Activated CD4-positive, CD25-positive, alpha-beta regulatory T cell treated with anti-CD3 and anti-CD28 coated beads, Interleukin-2, amount 50 U/mL, for 24 hours (primary cell): ENCODE data around the gene TMC2.

Experiments used
- ATAC-seq, 2 donors: fragments of 150-1000 bp; cut with Tn5 transposase; one replicate each; pipeline ENCODE4 v1.10.0; 2021; ENCODE audit warnings: mild to moderate bottlenecking in 1 of 2, moderate library complexity in 1 of 2

TMC2 gene

DNA sequence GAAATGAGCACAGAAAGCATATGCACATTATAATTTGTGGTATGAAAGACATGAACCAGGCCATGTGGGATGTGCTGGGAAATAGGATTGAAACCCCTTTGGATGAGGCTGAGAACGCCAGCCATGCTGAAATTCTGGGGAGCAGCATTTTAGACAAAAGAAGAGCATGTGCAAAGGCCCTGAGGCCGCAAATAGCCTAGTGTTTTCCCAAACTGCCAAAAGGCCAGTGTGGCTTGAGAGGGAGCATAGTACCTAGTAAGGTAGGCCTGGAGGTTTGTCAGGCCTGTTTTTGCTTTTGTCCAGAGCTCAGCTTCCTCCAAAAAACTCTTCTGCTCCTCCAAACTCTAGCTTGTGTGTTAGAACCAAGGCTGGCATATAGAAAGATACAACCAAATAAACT lies 58.7 kb downstream of the TMC2 start:
- ATAC-seq: no peak

DNA sequence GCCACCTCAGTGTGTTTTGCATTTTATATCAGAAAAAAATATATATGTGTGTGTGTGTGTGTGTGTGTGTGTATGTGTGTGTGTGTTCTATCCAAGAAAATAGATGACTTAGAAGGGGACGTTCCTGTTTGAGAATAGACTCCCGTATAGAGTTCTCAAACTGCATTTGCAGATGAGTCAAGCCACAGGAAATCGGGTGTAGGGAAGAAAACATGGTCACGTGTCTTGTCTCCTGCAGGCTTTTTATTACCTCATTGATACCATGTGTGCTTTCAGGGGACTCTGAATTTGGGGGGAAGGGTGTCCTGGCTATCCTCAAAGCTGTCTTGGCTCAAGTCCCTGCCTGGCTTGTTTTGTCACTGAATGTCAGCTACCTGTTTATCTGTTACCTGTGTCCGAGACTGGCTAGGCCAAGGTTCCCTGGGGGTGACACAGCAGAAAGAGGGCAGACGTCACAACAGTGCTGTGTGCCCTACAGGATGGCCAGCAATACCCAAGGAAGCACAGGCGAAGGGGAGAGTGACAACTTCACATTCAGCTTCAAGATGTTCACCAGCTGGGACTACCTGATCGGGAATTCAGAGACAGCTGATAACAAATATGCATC lies 60.4 kb downstream of the TMC2 start:
- no peak for ATAC-seq

DNA sequence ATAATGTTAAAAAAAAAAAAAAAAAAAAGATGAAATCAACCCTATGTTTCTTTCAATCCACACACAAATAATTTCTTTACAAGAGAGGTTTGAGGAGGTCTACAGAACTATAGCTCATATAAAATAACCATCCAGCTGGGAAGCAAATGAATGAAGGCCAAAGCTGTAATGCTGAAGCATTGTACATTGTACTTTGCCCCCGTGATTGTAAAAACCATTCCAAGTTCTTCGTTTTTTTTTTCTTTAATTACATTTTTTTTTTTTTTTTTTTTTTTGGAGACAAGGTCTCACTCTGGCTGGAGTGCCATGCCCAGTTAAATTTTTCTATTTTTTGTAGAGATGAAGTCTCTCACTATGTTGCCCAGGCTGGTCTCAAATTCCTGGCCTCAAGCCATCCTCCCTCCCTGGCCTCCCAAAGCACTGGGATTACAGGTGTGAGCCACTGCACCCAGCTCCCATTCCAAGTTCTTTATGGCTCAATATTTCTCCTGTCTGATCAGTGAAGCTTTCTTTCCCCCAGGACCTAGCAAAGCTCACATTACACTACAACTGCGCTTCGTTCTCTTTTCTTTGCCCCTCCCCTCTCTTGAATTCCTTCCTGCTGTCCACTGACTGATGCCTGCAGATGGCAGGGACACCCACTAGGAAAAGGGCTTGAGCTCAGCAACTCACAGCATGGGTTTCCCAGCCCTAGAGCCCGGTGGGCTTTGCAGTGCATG lies 63.1 kb downstream of the TMC2 start:
- ATAC-seq: no peak

DNA sequence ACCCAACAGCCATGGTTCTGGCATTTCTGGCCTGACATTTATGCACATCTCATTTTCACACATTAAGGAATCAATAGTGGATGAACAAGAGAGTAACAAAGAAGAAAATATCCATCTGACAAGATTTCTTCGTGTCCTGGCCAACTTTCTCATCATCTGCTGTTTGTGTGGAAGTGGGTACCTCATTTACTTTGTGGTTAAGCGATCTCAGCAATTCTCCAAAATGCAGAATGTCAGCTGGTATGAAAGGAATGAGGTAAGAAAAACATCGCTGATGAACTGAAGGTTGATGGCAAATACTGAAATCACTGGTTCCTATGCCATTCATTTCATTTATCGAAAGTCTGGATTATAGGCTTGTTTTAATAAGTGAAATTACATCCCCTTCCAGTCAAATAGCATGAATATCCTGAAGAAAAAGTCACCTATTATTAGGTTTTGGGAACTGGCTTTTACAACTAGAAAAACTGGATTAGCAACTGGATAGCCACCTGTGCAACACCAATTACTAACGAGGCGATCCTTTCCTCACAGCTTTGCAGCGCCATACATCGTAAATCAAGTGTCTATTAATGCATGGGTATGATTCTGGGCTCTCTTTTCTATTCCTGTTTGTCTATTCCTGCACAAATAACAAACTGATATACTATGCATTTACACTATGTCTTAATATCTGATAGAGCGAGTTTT lies 65.8 kb downstream of the TMC2 start:
- ATAC-seq: no peak

DNA sequence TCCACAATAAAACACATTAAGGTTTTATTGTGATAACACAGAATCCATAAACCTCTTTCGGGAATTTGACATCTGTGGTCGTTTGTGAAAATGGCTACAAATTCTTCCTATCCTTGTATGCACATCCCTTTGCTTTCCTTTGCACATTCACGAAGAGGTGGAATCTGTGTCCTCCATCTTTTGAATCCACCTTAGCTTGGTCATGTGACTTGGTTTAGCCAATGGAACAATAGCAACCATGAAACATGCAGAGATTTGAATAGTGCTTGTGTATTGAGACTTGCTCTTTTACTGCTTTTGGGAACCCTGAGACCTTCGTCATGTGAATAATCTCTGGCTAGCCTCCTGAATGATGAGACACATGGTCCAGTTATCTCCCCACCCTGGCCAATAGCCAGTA lies 66.4 kb downstream of the TMC2 start:
- ATAC-seq: no peak

DNA sequence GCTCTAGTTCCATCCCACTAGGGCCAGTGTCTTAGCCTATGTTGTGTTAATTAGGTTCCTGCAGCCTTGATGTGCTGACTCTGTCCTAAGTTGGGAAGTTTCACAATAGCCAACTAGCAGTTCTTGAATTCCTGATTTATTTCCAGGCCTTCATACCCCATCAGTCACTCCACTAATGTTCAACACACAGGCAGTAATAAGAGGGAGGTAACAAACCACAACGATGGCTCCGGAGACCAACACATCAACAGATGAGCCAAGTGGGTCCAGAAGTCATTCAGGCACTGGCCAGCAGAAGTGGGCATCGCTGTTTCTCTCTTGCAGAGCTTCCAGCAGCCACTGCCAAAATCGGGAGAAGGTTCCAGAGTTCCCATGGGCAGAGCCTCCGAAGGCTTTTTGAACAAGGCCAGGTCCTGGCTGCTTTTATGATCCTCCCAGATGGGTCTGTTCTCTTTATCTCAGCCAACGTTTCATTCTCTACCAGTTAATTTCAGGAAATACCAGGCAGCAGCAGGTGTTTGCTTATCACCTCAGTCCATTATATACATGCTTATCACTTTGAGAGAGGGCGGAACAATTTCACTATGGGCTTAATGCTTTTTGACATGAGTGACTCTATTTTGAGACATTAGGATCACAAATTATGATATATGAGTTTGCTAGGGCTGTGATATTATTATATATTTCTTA lies 67.6 kb downstream of the TMC2 start:
- no peak for ATAC-seq

DNA sequence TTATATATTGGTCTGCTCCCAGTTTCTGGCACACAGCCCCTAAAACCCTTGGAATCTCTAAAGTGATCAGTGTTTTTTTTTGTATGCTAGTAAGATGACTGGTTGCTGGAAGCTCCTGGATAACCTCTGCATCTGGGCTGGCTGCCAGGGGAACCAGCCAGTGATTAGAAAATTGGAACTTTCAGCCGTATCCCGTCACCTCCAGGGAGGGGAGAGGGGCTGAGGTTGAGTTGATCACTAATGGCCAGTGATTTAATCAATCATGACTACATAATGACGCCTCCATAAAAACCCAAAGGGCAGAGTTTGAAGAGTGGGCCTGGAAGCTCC lies 68.1 kb downstream of the TMC2 start:
- ATAC-seq: no peak

DNA sequence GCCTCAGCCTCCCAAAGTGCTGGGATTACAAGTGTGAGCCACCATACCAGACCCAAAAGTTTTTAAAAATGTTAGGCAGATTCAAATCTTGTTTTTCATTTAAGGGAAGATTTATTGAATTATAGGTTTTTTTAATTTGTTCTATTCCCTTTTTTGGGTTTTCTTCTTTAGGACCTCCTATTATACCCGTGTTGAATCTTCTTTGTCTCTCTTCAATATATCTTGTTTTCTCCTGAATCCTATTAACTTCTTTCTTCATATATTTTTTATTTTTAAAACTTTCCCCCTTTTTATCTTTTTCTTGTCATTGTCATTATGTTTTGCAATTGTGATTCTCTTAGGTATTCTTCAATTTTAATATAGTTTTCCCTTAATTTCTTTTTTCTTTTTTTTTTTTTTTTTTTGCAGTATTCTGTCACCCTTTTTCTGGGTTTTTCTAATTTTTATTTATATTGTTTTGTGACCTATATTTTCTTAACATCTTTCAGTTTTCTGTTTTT lies 70.2 kb downstream of the TMC2 start:
- no peak for ATAC-seq

DNA sequence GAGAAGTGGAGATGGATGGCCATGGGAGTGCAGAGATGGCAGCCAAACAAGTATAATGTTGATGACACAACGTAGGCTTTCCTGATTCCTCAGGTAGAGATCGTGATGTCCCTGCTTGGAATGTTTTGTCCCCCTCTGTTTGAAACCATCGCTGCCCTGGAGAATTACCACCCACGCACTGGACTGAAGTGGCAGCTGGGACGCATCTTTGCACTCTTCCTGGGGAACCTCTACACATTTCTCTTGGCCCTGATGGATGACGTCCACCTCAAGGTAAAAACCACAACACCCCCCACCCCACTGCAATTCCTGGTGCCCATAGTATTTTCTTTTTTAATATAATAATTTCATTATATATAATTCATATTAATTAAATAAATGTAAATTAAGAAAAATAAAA lies 74.0 kb downstream of the TMC2 start:
- ATAC-seq: no peak

DNA sequence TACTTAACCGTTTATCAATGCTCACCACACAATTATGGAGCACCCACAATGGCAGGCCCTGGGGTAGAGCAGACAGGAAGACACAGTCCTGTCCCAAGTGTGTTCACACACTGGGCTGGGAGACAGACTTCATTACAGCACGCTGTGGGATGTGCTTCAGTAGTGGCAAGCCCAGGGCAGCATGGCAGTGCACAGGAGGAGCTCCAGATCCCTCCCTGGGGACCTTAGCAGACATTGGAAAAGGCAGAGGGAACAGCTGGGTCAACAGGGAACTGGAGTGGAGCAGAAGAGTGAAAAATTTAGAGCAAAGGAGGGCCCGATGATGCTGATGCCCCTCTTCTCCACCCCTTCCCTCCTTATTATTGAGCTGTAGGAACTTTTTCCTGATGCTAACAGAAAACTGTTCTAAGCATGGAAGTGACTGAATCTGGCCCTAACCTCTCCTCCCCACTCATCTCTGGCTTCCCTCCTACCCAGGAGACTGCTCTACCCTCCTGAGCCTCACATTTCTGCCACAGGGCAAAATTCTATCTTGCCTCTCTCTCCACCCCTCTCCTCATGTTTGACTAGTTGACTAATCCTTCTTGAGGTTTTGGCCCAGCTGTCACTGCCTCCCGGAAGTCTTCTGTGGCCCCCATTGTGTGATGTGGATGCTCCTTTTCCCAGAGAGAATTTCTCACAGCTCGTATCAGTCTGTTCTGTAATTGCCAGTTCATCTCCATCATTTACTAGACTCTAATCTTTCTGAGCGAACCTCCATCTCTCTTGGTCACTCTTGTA lies 74.8 kb downstream of the TMC2 start:
- no peak for ATAC-seq

DNA sequence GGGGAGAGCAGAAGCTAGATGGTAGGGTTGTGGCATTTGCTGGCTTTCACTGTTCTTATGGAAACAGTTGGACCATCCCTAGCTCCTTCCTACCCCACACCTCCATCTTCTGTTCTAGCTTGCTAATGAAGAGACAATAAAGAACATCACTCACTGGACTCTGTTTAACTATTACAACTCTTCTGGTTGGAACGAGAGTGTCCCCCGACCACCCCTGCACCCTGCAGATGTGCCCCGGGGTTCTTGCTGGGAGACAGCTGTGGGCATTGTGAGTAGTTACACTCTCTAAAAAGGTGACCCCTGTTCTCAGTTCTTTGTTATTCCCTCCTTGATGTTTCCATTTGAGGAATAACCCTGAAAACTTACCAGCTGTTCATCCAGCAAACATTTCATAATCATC lies 75.7 kb downstream of the TMC2 start:
- ATAC-seq: no peak

DNA sequence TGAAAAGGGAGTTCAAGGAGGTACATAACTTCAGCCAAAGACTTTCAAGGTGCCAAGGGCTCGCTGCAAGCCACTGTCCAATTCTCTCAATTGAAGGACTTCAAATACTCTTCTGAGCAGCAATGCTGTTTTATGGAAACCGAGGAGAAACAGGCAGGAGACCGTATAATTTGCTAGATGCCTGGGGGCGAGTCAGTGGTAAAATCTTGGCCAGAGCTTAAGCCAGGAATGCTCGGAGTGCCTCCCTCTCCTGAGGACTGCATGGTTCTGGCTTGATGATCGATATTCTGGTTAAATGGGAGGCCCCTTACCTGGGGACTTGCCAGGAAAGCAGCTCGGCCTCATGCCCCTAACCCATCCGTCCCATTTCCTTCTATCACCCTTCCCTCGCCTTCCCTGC lies 80.3 kb downstream of the TMC2 start:
- no peak for ATAC-seq

DNA sequence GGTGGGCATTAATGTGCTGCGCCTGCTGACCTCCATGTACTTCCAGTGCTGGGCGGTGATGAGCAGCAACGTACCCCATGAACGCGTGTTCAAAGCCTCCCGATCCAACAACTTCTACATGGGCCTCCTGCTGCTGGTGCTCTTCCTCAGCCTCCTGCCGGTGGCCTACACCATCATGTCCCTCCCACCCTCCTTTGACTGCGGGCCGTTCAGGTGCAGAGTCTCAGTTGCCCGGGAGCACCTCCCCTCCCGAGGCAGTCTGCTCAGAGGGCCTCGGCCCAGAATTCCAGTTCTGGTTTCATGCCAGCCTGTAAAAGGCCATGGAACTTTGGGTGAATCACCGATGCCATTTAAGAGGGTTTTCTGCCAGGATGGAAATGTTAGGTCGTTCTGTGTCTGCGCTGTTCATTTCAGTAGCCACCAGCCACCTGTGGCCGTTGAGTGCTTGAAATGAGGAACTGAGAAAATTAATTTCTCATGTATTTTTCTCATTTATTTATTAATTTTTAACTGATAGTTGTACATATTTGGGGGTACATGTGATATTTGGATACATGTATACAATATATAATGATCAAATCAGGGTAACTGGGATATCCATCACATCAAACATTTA lies 80.8 kb downstream of the TMC2 start:
- no peak for ATAC-seq

DNA sequence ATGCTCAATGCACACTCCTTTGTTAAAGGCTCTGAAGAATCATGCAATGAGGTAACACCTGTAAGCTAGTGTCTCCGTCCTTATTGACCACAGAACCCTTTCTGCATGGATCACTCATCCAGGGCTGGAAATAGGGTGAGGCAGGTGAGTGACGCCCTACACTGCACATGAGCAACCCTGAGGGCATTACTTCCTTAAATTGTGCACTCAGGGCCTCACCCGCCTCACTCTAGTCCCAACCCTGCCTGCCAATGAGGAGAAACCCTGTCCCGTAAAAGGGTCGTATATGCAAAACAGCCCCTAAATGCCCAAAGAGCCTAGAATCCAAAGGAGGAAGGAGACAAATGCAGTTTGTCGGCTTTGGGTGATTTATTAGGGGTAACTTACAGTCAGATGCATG lies 82.4 kb downstream of the TMC2 start:
- ATAC-seq: no peak

DNA sequence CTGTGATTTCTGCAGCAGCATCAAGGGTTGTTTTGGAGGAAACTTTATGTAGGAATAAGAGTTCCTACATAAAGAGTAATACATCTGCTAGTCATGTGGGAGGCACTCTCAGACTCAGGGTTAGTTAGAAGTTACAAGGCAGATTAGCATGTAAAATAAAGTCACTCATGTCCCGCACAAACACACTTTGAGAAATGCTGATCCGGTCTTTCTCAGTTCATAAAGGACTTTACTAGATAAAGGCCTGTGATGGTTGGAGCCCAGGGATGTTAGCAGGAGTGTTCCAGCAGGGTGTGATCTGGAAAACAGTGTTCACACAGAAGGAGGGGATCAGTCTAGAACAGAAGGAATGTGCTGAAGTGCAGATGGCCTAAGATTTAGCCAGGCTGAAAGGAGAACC lies 83.0 kb downstream of the TMC2 start:
- no peak for ATAC-seq

DNA sequence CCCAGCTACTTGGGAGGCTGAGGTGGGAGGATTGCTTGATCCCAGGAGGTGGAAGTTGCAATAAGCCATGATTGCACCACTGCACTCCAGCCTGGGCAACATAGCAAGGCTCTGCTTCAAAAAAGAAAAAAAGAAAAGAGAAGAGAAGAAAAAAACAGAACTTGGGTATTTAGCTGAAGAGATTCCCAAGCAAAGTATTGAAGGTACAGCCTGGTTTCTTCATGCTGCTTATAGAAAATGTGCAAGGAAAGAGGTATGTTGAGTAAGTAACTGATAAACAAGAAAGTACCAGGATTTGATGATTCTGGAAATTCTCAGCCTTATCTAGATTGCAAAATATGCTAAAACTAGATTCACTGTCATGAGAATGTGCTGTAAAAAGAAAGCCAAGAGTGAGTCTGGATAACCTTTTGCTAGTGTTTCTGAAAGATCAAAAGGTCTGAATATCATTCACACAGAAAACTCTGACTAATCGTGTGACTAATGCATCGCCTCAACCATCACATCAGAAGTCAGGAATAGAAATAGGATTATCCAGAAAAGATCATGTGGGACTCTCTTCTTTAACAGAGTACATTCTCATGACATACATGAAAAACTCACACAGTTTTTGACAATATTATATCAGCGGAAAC lies 83.7 kb downstream of the TMC2 start:
- no peak for ATAC-seq

DNA sequence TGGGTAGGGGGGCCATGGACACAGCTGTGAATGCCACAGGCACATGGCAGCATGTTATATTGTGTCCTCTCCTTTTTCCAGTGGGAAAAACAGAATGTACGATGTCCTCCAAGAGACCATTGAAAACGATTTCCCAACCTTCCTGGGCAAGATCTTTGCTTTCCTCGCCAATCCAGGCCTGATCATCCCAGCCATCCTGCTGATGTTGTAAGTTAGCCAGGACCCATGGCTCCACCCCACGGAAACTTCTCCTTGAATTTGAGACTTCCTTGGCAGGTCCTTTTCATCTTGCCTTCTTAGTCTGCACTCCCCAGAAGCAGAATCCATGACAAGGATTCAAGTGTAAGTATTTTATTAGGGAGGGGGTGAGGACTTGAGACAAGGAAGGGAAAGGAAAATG lies 87.8 kb downstream of the TMC2 start:
- ATAC-seq: no peak

DNA sequence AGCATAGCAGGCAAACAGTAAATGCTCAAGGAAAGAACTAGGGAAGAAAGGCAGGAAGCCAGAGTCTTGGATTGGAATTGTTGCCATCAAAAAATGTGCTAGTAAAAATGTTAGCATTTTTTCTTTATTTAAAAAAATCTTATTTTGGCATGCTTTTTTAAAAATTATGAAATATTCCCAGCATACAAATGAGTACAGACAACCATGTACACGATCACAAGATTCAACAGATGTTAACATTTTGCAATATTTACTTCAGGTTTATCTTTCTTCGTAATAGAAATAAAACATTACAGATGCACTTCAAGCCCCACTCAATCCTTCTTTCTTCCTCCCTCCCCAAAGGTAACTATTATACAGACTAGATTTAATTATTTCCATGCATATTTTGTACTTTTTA lies 88.7 kb downstream of the TMC2 start:
- ATAC-seq: no peak

DNA sequence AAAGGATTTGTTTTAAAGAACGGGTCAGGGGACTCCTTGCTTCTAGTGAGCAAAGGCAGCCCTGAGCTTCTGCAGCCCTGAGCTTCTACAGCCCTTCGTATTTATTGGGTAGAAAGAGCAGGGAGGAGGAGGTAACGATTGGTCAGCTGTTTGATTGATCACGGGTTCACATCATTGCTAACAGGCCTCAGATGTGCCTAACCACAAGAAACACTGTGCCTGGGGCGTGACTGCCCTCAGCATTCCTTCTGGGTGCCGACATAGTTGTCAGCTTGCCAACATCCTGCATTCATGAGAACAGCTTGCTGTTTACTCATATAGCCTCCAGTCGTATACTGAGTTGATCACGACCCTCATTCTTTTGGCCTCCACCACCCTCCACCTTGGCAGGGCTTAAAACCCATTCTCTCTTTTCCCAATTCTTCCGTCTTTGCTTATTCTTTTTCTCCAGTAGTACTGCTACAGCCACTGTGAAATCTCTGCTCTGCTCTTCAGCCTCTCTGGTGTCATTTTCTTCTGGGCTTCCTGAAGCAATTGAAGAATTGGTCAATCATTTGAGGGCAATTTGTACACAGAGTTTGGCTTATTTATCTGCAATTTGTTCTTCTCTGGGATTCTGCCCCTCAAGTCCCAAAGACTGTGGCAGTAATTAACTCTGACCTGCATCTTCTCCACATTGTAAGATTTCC lies 90.6 kb downstream of the TMC2 start:
- ATAC-seq: no peak

DNA sequence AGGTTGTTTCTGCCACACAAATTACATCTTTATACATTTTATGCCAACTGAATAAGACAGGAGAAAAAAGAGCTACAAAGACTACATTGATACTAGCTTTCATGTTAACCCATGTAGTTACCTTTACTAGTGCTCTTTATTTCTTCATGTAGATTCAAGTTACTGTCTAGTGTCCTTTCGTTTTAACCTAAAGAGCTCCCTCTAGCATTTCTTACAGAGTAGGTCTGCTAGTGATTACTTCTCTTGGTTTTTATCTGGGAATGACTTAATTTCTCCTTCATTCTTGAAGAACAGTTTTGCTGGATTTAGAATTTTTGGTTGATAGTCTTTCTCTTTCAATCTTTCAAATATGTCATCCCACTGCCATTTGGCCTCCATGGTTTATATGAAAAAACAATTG lies 94.9 kb downstream of the TMC2 start:
- ATAC-seq: no peak

DNA sequence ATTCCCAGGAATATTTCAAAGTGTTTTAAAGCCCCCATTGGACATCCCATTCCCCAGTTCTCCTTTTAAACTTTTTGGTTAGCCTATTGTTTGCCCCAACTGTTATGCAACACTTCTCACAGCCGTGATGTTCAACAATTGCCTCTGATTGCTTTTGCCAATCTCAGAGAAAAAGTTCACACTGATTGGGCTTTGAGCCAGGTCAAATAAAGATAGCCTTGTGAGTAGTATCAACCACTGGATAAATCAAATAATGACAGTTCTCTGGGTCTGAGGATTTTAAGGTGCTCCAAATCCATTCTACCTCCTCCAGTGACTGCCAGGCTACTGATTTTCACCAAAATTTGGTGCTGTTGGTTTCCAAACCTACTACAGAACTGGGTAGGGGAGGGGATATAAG lies 97.0 kb downstream of the TMC2 start:
- no peak for ATAC-seq
